ENCODE data around the gene SLC6A3.

SLC6A3 gene

GRCh38 chr5:1390333-1390732 lies 54.9 kb downstream of the SLC6A3 start:
- Histone ChIP-seq H3K4me1 (peaks cover 0 to 17% (median 7%) of the 10 kb centered on the region in 4 donors), H3K27me3 (peaks cover 0 to 74% of the 10 kb centered on the region in 2 donors), H3K9me3 (no peaks in the 10 kb centered on the region), H3K27ac (no peak overlapping the region), H3K36me3 (no peaks in the 10 kb centered on the region), H3K4me3 (no peak overlapping the region)
- TF ChIP-seq CTCF (IDR thresholded peaks at IDR 0.05) = no peak
- intact Hi-C loops (cut with DNase I; ENCODE audit: low total_unique reads) = no loop called here
- no peak for DNase-seq

- no peaks in the 10 kb centered on the region for H3K9me3 ChIP-seq
- no peak overlapping the region for H3K27ac ChIP-seq
- no peak for DNase-seq
- H3K4me3 ChIP-seq = no peak overlapping the region
- intact Hi-C loops (cut with DNase I; ENCODE audit: low total_unique reads) = no loop called here
- TF ChIP-seq CTCF (IDR thresholded peaks at IDR 0.05) = no peak
- peaks cover 0 to 18% (median 7%) of the 10 kb centered on the region in 4 donors for H3K4me1 ChIP-seq
- H3K36me3 ChIP-seq = no peaks in the 10 kb centered on the region
- peaks cover 0 to 64% of the 10 kb centered on the region in 2 donors for H3K27me3 ChIP-seq
Measured at GRCh38 chr5:1388383-1388967, 56.8 kb downstream of the SLC6A3 start.

GRCh38 chr5:1387876-1388275 lies 57.4 kb downstream of the SLC6A3 start:
- Histone ChIP-seq H3K27ac (no peak overlapping the region), H3K36me3 (no peaks in the 10 kb centered on the region), H3K4me3 (no peak overlapping the region), H3K4me1 (peaks cover 0 to 18% (median 7%) of the 10 kb centered on the region in 4 donors), H3K9me3 (no peaks in the 10 kb centered on the region), H3K27me3 (peaks cover 0 to 64% of the 10 kb centered on the region in 2 donors)
- no peak for TF ChIP-seq CTCF (IDR thresholded peaks at IDR 0.05)
- intact Hi-C loops (cut with DNase I; ENCODE audit: low total_unique reads) = no loop called here
- no peak for DNase-seq

- peaks cover 0 to 18% (median 7%) of the 10 kb centered on the region in 4 donors for H3K4me1 ChIP-seq
- intact Hi-C loops (cut with DNase I; ENCODE audit: low total_unique reads) = no loop called here
- H3K27me3 ChIP-seq = peaks cover 0 to 64% of the 10 kb centered on the region in 2 donors
- no peak overlapping the region for H3K27ac ChIP-seq
- no peak for DNase-seq
- H3K9me3 ChIP-seq = no peaks in the 10 kb centered on the region
- no peaks in the 10 kb centered on the region for H3K36me3 ChIP-seq
- no peak for TF ChIP-seq CTCF (IDR thresholded peaks at IDR 0.05)
- no peak overlapping the region for H3K4me3 ChIP-seq
Measured at GRCh38 chr5:1387059-1387755, 58.0 kb downstream of the SLC6A3 start.

- Histone ChIP-seq H3K4me3 (peak overlapping the region; percentile 56 to 72), H3K27ac (peak overlapping the region; percentile 27 to 32), H3K27me3 (peaks cover 0 to 64% of the 10 kb centered on the region in 2 donors), H3K4me1 (peaks cover 0 to 18% (median 7%) of the 10 kb centered on the region in 4 donors), H3K9me3 (no peaks in the 10 kb centered on the region), H3K36me3 (no peaks in the 10 kb centered on the region)
- intact Hi-C loops (cut with DNase I; ENCODE audit: low total_unique reads) = no loop called here
- no peak for TF ChIP-seq CTCF (IDR thresholded peaks at IDR 0.05)
- DNase-seq = no peak
Measured at GRCh38 chr5:1386274-1386717, 58.9 kb downstream of the SLC6A3 start.

All from tibial artery (tissue), 4 donors.